Mesenchymal stem cell (in vitro differentiated cells and primary cell): ENCODE measurements around the gene DCDC1.

Source experiments
- DNase-seq: peaks from one replicate; pipeline ENCODE4 v3.0.0-alpha.2; 2013
- H2AFZ ChIP-seq: one replicate; pipeline ENCODE4 v1.6.1; 2013; ENCODE audit warnings: low read depth, mild to moderate bottlenecking, control low read depth, inconsistent platforms, low read length, moderate library complexity
- H2AK5ac ChIP-seq: 2 replicates; pipeline ENCODE4 v1.6.1; 2013; ENCODE audit warnings: low read length, moderate library complexity, mild to moderate bottlenecking, inconsistent platforms; ENCODE audit not compliant: severe bottlenecking
- H2BK120ac ChIP-seq: one replicate; pipeline ENCODE4 v1.6.1; 2013; ENCODE audit warnings: low read depth, mild to moderate bottlenecking, inconsistent platforms, low read length, moderate library complexity
- H2BK12ac ChIP-seq, 2 experiments: one replicate each; pipeline ENCODE4 v1.6.1; 2013; ENCODE audit warnings: inconsistent platforms in 2 of 2, low read length in 2 of 2, mild to moderate bottlenecking in 2 of 2, moderate library complexity in 2 of 2, control low read depth in 1 of 2
- H2BK15ac ChIP-seq: one replicate; pipeline ENCODE4 v1.6.1; 2013; ENCODE audit warnings: mild to moderate bottlenecking, low read depth, inconsistent platforms; ENCODE audit not compliant: poor library complexity, severe bottlenecking
- H2BK5ac ChIP-seq: 2 replicates; pipeline ENCODE4 v1.6.1; 2013; ENCODE audit warnings: low read depth, mild to moderate bottlenecking, low read length, control low read depth, inconsistent platforms; ENCODE audit not compliant: poor library complexity, severe bottlenecking
- H3K14ac ChIP-seq, 2 experiments: one replicate each; pipeline ENCODE4 v1.6.1; 2013; ENCODE audit warnings: inconsistent platforms in 2 of 2, low read length in 2 of 2, control low read depth in 1 of 2, mild to moderate bottlenecking in 1 of 2, moderate library complexity in 1 of 2
- H3K18ac ChIP-seq, 2 experiments: one replicate each; pipeline ENCODE4 v1.6.1; 2013; ENCODE audit warnings: inconsistent platforms in 2 of 2, low read length in 2 of 2, control low read depth in 1 of 2, low read depth in 1 of 2, mild to moderate bottlenecking in 1 of 2
- H3K23ac ChIP-seq, 2 experiments: one replicate each; pipeline ENCODE4 v1.6.1; 2013; ENCODE audit warnings: inconsistent platforms in 2 of 2, low read length in 2 of 2, mild to moderate bottlenecking in 2 of 2, moderate library complexity in 2 of 2, control low read depth in 1 of 2
- H3K27ac ChIP-seq: 2 replicates; pipeline ENCODE4 v1.5.1; 2013; ENCODE audit warnings: mild to moderate bottlenecking, moderate library complexity, low read length, control low read depth, inconsistent platforms; ENCODE audit not compliant: poor library complexity, severe bottlenecking
- H3K27me3 ChIP-seq, 2 experiments: 2 replicates each; pipeline versions ENCODE4 v1.6.1 to v1.7.0; 2013; ENCODE audit warnings: low read length in 2 of 2, mild to moderate bottlenecking in 2 of 2, moderate library complexity in 2 of 2, control low read depth in 1 of 2, inconsistent platforms in 1 of 2; ENCODE audit not compliant: control insufficient read depth in 1 of 2, insufficient read depth in 1 of 2
- H3K36me3 ChIP-seq, 2 experiments: 2 replicates each; pipeline versions ENCODE4 v1.6.1 to v1.7.0; 2013; ENCODE audit warnings: low read length in 2 of 2, control low read depth in 1 of 2, inconsistent platforms in 1 of 2, low read depth in 1 of 2, mild to moderate bottlenecking in 1 of 2; ENCODE audit not compliant: insufficient read depth in 2 of 2, control insufficient read depth in 1 of 2
- H3K4ac ChIP-seq, 2 experiments: one replicate each; pipeline ENCODE4 v1.6.1; 2013; ENCODE audit warnings: inconsistent platforms in 2 of 2, low read length in 2 of 2, mild to moderate bottlenecking in 2 of 2, moderate library complexity in 2 of 2, control low read depth in 1 of 2, low read depth in 1 of 2
- H3K4me1 ChIP-seq: 2 replicates; pipeline ENCODE4 v1.6.1; 2013; ENCODE audit warnings: low read depth, low read length, control low read depth; ENCODE audit not compliant: control insufficient read depth, insufficient read depth
- H3K4me2 ChIP-seq: 2 replicates; pipeline ENCODE4 v1.6.1; 2013; ENCODE audit warnings: low read length, mild to moderate bottlenecking, inconsistent platforms; ENCODE audit not compliant: poor library complexity, severe bottlenecking
- H3K4me3 ChIP-seq, 2 experiments: 2 replicates each; pipeline versions ENCODE4 v1.5.1 to v1.7.0; 2013; ENCODE audit warnings: low read length in 2 of 2, mild to moderate bottlenecking in 2 of 2, control low read depth in 1 of 2, low read depth in 1 of 2; ENCODE audit not compliant: insufficient read depth in 1 of 2
- H3K79me1 ChIP-seq: replicated peaks from 2 replicates; pipeline ENCODE4 v1.6.1; 2013; ENCODE audit warnings: mild to moderate bottlenecking, control low read depth, low read length, inconsistent platforms; ENCODE audit not compliant: poor library complexity, severe bottlenecking
- H3K9ac ChIP-seq: 2 replicates; pipeline ENCODE4 v1.7.0; 2013; ENCODE audit warnings: mild to moderate bottlenecking, low read length, moderate library complexity
- H3K9me3 ChIP-seq: 2 replicates; pipeline ENCODE4 v1.7.0; 2013; ENCODE audit warnings: mild to moderate bottlenecking, low read length; ENCODE audit not compliant: control insufficient read depth
- H4K8ac ChIP-seq: one replicate; pipeline ENCODE4 v1.6.1; 2013; ENCODE audit warnings: inconsistent platforms, mild to moderate bottlenecking, low read length, moderate library complexity
- H4K91ac ChIP-seq: one replicate; pipeline ENCODE4 v1.6.1; 2013; ENCODE audit warnings: mild to moderate bottlenecking, low read length, inconsistent platforms
- WGBS: methylation state at CpG from one replicate; pipeline ENCODE4 v1.1.7; 2013; ENCODE audit warnings: mixed read lengths; 5-methylcytosine and 5-hydroxymethylcytosine counted together

The DCDC1 gene

GRCh38 chr11:31247321-31247720 is 122.2 kb downstream of the DCDC1 start:
- H3K4ac ChIP-seq = no peak overlapping the region
- H2AFZ ChIP-seq = no peak overlapping the region
- 90% methylated on average over 5 of the region's 5 CpGs for WGBS
- no peak overlapping the region for H4K8ac ChIP-seq
- H3K9me3 ChIP-seq = no peaks in the 10 kb centered on the region
- H3K9ac ChIP-seq = no peak overlapping the region
- no peaks in the 10 kb centered on the region for H3K79me1 ChIP-seq
- H3K14ac ChIP-seq = no peak overlapping the region
- no peak overlapping the region for H2AK5ac ChIP-seq
- H3K23ac ChIP-seq = no peak overlapping the region
- no peak overlapping the region for H3K4me2 ChIP-seq
- no peak overlapping the region for H3K18ac ChIP-seq
- no peaks in the 10 kb centered on the region for H3K4me1 ChIP-seq
- H3K4me3 ChIP-seq = no peak overlapping the region
- H2BK5ac ChIP-seq = no peak overlapping the region
- H2BK12ac ChIP-seq = no peak overlapping the region
- H4K91ac ChIP-seq = no peak overlapping the region
- no peaks in the 10 kb centered on the region for H3K36me3 ChIP-seq
- no peak overlapping the region for H2BK15ac ChIP-seq
- DNase-seq = no peak
- no peak overlapping the region for H2BK120ac ChIP-seq
- H3K27ac ChIP-seq = no peak overlapping the region
- no peaks in the 10 kb centered on the region for H3K27me3 ChIP-seq

GRCh38 chr11:31246451-31247165 is 122.9 kb downstream of the DCDC1 start:
- no peak overlapping the region for H2BK120ac ChIP-seq
- H3K4me2 ChIP-seq = no peak overlapping the region
- no peak overlapping the region for H3K18ac ChIP-seq
- WGBS = 92% methylated on average over 2 of the region's 4 CpGs
- H3K14ac ChIP-seq = no peak overlapping the region
- no peak overlapping the region for H2BK5ac ChIP-seq
- no peak overlapping the region for H2BK15ac ChIP-seq
- no peaks in the 10 kb centered on the region for H3K79me1 ChIP-seq
- no peak overlapping the region for H2BK12ac ChIP-seq
- no peak overlapping the region for H4K8ac ChIP-seq
- H3K27me3 ChIP-seq = no peaks in the 10 kb centered on the region
- no peak overlapping the region for H3K27ac ChIP-seq
- H3K23ac ChIP-seq = no peak overlapping the region
- no peaks in the 10 kb centered on the region for H3K9me3 ChIP-seq
- H4K91ac ChIP-seq = no peak overlapping the region
- H3K36me3 ChIP-seq = no peaks in the 10 kb centered on the region
- H2AFZ ChIP-seq = no peak overlapping the region
- H3K4ac ChIP-seq = no peak overlapping the region
- DNase-seq = no peak
- H3K4me1 ChIP-seq = no peaks in the 10 kb centered on the region
- H3K4me3 ChIP-seq = no peak overlapping the region
- H2AK5ac ChIP-seq = no peak overlapping the region
- H3K9ac ChIP-seq = no peak overlapping the region

GRCh38 chr11:31243706-31244105 is 125.8 kb downstream of the DCDC1 start:
- H4K8ac ChIP-seq = no peak overlapping the region
- H2BK120ac ChIP-seq = no peak overlapping the region
- H3K9ac ChIP-seq = no peak overlapping the region
- H3K14ac ChIP-seq = no peak overlapping the region
- no peak overlapping the region for H3K4ac ChIP-seq
- H4K91ac ChIP-seq = no peak overlapping the region
- no peak overlapping the region for H3K4me2 ChIP-seq
- no peaks in the 10 kb centered on the region for H3K4me1 ChIP-seq
- H3K9me3 ChIP-seq = no peaks in the 10 kb centered on the region
- no peak overlapping the region for H2AK5ac ChIP-seq
- no peaks in the 10 kb centered on the region for H3K27me3 ChIP-seq
- no peak overlapping the region for H2BK5ac ChIP-seq
- H2BK12ac ChIP-seq = no peak overlapping the region
- no peaks in the 10 kb centered on the region for H3K36me3 ChIP-seq
- WGBS = no CpG with 5 or more reads among the region's 1 CpG
- no peak overlapping the region for H3K4me3 ChIP-seq
- DNase-seq = no peak
- no peak overlapping the region for H2AFZ ChIP-seq
- H3K27ac ChIP-seq = no peak overlapping the region
- H3K18ac ChIP-seq = no peak overlapping the region
- no peak overlapping the region for H2BK15ac ChIP-seq
- no peaks in the 10 kb centered on the region for H3K79me1 ChIP-seq
- no peak overlapping the region for H3K23ac ChIP-seq

GRCh38 chr11:31240340-31240904 is 129.1 kb downstream of the DCDC1 start:
- H3K9ac ChIP-seq = no peak overlapping the region
- 17% methylated on average over 3 of the region's 5 CpGs for WGBS
- H3K36me3 ChIP-seq = no peaks in the 10 kb centered on the region

More at GRCh38 chr11:31240340-31240904, 129.1 kb downstream of the DCDC1 start:
- no peak overlapping the region for H3K14ac ChIP-seq
- H3K27me3 ChIP-seq = no peaks in the 10 kb centered on the region
- H2AK5ac ChIP-seq = no peak overlapping the region
- H3K27ac ChIP-seq = no peak overlapping the region
- no peaks in the 10 kb centered on the region for H3K79me1 ChIP-seq
- H2BK120ac ChIP-seq = no peak overlapping the region
- H3K4me1 ChIP-seq = peaks cover 2% of the 10 kb centered on the region
- H4K8ac ChIP-seq = no peak overlapping the region
- H3K4ac ChIP-seq = no peak overlapping the region
- H2BK15ac ChIP-seq = no peak overlapping the region
- H2AFZ ChIP-seq = no peak overlapping the region
- no peak overlapping the region for H4K91ac ChIP-seq
- no peak overlapping the region for H3K18ac ChIP-seq
- H2BK12ac ChIP-seq = no peak overlapping the region
- no peak overlapping the region for H3K4me3 ChIP-seq
- H3K23ac ChIP-seq = no peak overlapping the region
- H2BK5ac ChIP-seq = no peak overlapping the region
- DNase-seq = peak; percentile 47
- no peaks in the 10 kb centered on the region for H3K9me3 ChIP-seq
- no peak overlapping the region for H3K4me2 ChIP-seq
